Epithelial cell of umbilical artery (primary cell): ENCODE results near the gene IL23R. TPM values are rescaled to one million over a fixed set of nuclear protein-coding genes. Genes with fewer than 3 reads are reported as not detected.

ENCODE experiments used
- total RNA-seq: library from RNA; depleted of rRNA; stranded (reverse); fragments of >200 nt; gene quantifications from 2 replicates; pipeline ENCODE4 v1.2.3, GENCODE V29; 2014

Gene IL23R
- not detected in 2 replicates for total RNA-seq

GRCh38 chr1:67166196-67166595 is at the start of gene IL23R:
Gene IL23R, plus strand, starts transcription at chr1:67166454. Its CDS starts 1,667 bp downstream, at chr1:67168121.

GRCh38 chr1:67134695-67135094 is 31.6 kb upstream of the IL23R start, which contains the start of gene C1orf141:
Gene C1orf141, minus strand, starts transcription at chr1:67134970. Its CDS starts 7,730 bp downstream, at chr1:67127240.

GRCh38 chr1:67307251-67308060 is 141.2 kb downstream of the IL23R start, which contains the start of gene IL12RB2:
Gene IL12RB2, plus strand, starts transcription at chr1:67307873. Its CDS starts 12,496 bp downstream, at chr1:67320369.

Other genes with a start within 250 kb of the IL23R start
- 1.9 and 3.8 TPM in 2 replicates for gene DNAI4, start 241.6 kb upstream of the IL23R start, total RNA-seq
- 23.7 and 34.3 TPM in 2 replicates for gene MIER1, start 241.5 kb upstream of the IL23R start, total RNA-seq
- 5.5 and 9.3 TPM in 2 replicates for gene SLC35D1, start 112.3 kb upstream of the IL23R start, total RNA-seq
- gene C1orf141, start 31.5 kb upstream of the IL23R start, total RNA-seq, result not detected in 2 replicates
- not detected in 2 replicates for gene IL12RB2, start 141.4 kb downstream of the IL23R start, total RNA-seq